MCF 10A (cell line): ENCODE data around the gene ACAD11. TPM values are rescaled to one million over a fixed set of nuclear protein-coding genes. Genes with fewer than 3 reads are reported as not detected.

Source experiments
- BruUV-seq: library from RNA; stranded (reverse); fragments of 400-500 nt; replicated peaks from 2 replicates; lab custom pipeline; 2021; lab: Mats Ljungman, UMichigan
- CTCF ChIA-PET: fragments of 300-600 bp; sonication (Branson Sonifier 250); formaldehyde crosslinking; extraction: SDS; loops from one replicate; lab custom pipeline; 2021; ENCODE audit warnings: antibody characterized with exemption, inconsistent platforms; lab: Yijun Ruan, JAX
- POLR2A ChIA-PET: fragments of 300-600, 350-650 bp; sonication (Branson Sonifier 250); formaldehyde crosslinking; extraction: SDS; loops from one replicate; lab custom pipeline; 2020; ENCODE audit warnings: antibody characterized with exemption, inconsistent platforms; lab: Yijun Ruan, JAX
- DNase-seq: peaks from one replicate; pipeline ENCODE4 v3.0.0-alpha.2; 2018; ENCODE audit not compliant: unreplicated experiment
- H3K27ac Mint-ChIP-seq: one replicate; pipeline ENCODE4 v1.8.0; 2022; ENCODE audit warnings: mild to moderate bottlenecking, low read depth, mixed read lengths; ENCODE audit not compliant: unreplicated experiment
- H3K27me3 Mint-ChIP-seq: one replicate; pipeline ENCODE4 v1.8.0; 2022; ENCODE audit warnings: mixed read lengths; ENCODE audit not compliant: insufficient read depth, unreplicated experiment
- H3K36me3 Mint-ChIP-seq: one replicate; pipeline ENCODE4 v1.8.0; 2022; ENCODE audit warnings: mild to moderate bottlenecking, moderate library complexity, mixed read lengths; ENCODE audit not compliant: insufficient read depth, unreplicated experiment
- H3K4me1 Mint-ChIP-seq: one replicate; pipeline ENCODE4 v1.8.0; 2022; ENCODE audit warnings: mixed read lengths; ENCODE audit not compliant: insufficient read depth, unreplicated experiment
- H3K4me3 Mint-ChIP-seq: one replicate; pipeline ENCODE4 v1.8.0; 2022; ENCODE audit warnings: mild to moderate bottlenecking, moderate library complexity, mixed read lengths; ENCODE audit not compliant: unreplicated experiment
- H3K9me3 Mint-ChIP-seq: one replicate; pipeline ENCODE4 v1.8.0; 2022; ENCODE audit warnings: mixed read lengths; ENCODE audit not compliant: unreplicated experiment
- CTCF ChIP-seq: fragments of 200-600 bp; IDR thresholded peaks from one replicate; pipeline ENCODE4 v1.8.0; 2022; ENCODE audit warnings: antibody characterized with exemption, mild to moderate bottlenecking; ENCODE audit not compliant: unreplicated experiment
- intact Hi-C: fragments of 100-400 bp; cut with micrococcal nuclease; formaldehyde crosslinking; loops from 2 replicates; pipeline ENCODE4 v1.14.1; 2022
- total RNA-seq: library from RNA; stranded (reverse); gene quantifications from 2 replicates; pipeline ENCODE4 v1.2.3, GENCODE V29; 2022

The ACAD11 gene
- total RNA-seq, 1 experiment from 2014 or later = 30.9 TPM

GRCh38 chr3:132549890-132550578 is 109.6 kb downstream of the ACAD11 start:
- POLR2A ChIA-PET = no interaction called here
- peak; percentile 76 for DNase-seq
- no peaks in the 10 kb centered on the region for H3K9me3 Mint-ChIP-seq
- H3K27ac Mint-ChIP-seq = no peak overlapping the region
- no peak for TF ChIP-seq CTCF
- H3K27me3 Mint-ChIP-seq = no peaks in the 10 kb centered on the region
- CTCF ChIA-PET = interaction anchor here (0.9 kb wide), 1 partner anchor 23 kb away, joined by 3 read pairs; no protein-coding TSS in a partner anchor
- intact Hi-C loops = no loop called here
- BruUV-seq = no TSS peak
- no peaks in the 10 kb centered on the region for H3K36me3 Mint-ChIP-seq
- H3K4me3 Mint-ChIP-seq = no peak overlapping the region
- H3K4me1 Mint-ChIP-seq = peaks cover 18% of the 10 kb centered on the region

GRCh38 chr3:132549169-132549568 is 110.4 kb downstream of the ACAD11 start:
- DNase-seq = no peak
- ChIA-PET CTCF (interaction anchor here (0.7 to 2.3 kb wide), 3 partner anchors 10 to 124 kb away, joined by 3 to 8 read pairs (median 6); no protein-coding TSS in a partner anchor), POLR2A (no interaction called here)
- Mint-ChIP-seq H3K36me3 (no peaks in the 10 kb centered on the region), H3K9me3 (no peaks in the 10 kb centered on the region), H3K4me1 (peaks cover 18% of the 10 kb centered on the region), H3K4me3 (no peak overlapping the region), H3K27me3 (no peaks in the 10 kb centered on the region), H3K27ac (no peak overlapping the region)
- intact Hi-C loops = no loop called here
- TF ChIP-seq CTCF = no peak
- no TSS peak for BruUV-seq

- peak; percentile 67 for DNase-seq
- peaks cover 29% of the 10 kb centered on the region for H3K4me1 Mint-ChIP-seq
- H3K36me3 Mint-ChIP-seq = peaks cover 8% of the 10 kb centered on the region
- POLR2A ChIA-PET = interaction anchor here (0.6 to 0.9 kb wide), 3 partner anchors 93 to 1107 kb away, joined by 3 to 4 read pairs (median 4); no protein-coding TSS in a partner anchor
- CTCF ChIA-PET = interaction anchor here (0.6 to 2.7 kb wide), 5 partner anchors 9 to 911 kb away, joined by 3 to 16 read pairs (median 5); no protein-coding TSS in a partner anchor
- H3K27me3 Mint-ChIP-seq = no peaks in the 10 kb centered on the region
- intact Hi-C loops = no loop called here
- no peak for TF ChIP-seq CTCF
- no peak overlapping the region for H3K4me3 Mint-ChIP-seq
- H3K9me3 Mint-ChIP-seq = no peaks in the 10 kb centered on the region
- BruUV-seq = no TSS peak
- H3K27ac Mint-ChIP-seq = peak overlapping the region; percentile 46
These were observed 114.1 kb downstream of the ACAD11 start for GRCh38 chr3:132545471-132545870.

GRCh38 chr3:132544130-132544529 is 115.5 kb downstream of the ACAD11 start:
- BruUV-seq = no TSS peak
- Mint-ChIP-seq H3K27ac (no peak overlapping the region), H3K27me3 (no peaks in the 10 kb centered on the region), H3K4me1 (peaks cover 19% of the 10 kb centered on the region), H3K36me3 (peaks cover 9% of the 10 kb centered on the region), H3K9me3 (no peaks in the 10 kb centered on the region), H3K4me3 (no peak overlapping the region)
- POLR2A ChIA-PET = no interaction called here
- CTCF ChIA-PET = interaction anchor here (1.7 to 12.1 kb wide), 2 partner anchors 92 to 97 kb away, joined by 3 to 284 read pairs; no protein-coding TSS in a partner anchor
- intact Hi-C loops = no loop called here
- no peak for TF ChIP-seq CTCF
- DNase-seq = no peak
